MM.1S (cell line): Measurements from ENCODE around the gene MROH2A.

ENCODE experiments used
- EZH2 ChIP-seq: fragments of 300-600 bp; sonication (generic); optimal IDR thresholded peaks from 2 replicates; pipeline ENCODE3; 2017; ENCODE audit warnings: low read depth, mild to moderate bottlenecking, antibody characterized with exemption, low read length, mixed read lengths
- EZH2phosphoT487 ChIP-seq: fragments of 300-600 bp; sonication (generic); IDR thresholded peaks from 2 replicates; pipeline ENCODE4 v1.6.1; 2018; ENCODE audit warnings: antibody characterized with exemption, low read length
- TF ChIP-seq, protein P1 (sequence below): fragments of 300-600 bp; sonication (generic); IDR thresholded peaks from 2 replicates; pipeline ENCODE4 v1.5.1; 2016; ENCODE audit warnings: antibody characterized with exemption, low read length, mixed read lengths

DNA sequence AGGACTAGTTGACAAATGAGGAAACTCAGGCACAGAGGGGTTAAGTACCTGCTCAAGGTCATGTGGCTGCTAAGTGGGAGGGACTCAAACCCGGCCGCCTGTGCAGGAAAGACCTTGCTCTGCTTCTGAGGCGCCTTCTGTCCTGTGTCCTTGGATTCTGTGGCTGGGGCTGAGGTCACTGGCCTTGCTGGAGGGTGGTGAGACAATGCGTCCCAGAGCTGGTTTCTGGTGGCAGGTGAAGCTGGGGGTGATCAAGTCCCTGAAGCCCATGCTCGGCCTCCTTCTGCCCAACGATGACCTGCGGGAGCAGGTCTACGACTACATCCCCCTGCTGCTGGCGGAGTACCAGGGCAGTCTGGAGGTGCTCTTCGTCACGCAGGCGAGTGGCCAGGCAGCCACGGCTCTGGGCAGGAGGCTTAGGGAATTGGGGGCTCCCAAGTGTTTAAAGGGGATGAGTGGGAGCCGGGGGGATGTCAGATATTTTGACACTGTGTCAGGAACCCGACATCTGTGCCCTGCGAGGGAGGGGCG is 16.1 kb downstream of the MROH2A start:
- TF ChIP-seq, protein P1, sequence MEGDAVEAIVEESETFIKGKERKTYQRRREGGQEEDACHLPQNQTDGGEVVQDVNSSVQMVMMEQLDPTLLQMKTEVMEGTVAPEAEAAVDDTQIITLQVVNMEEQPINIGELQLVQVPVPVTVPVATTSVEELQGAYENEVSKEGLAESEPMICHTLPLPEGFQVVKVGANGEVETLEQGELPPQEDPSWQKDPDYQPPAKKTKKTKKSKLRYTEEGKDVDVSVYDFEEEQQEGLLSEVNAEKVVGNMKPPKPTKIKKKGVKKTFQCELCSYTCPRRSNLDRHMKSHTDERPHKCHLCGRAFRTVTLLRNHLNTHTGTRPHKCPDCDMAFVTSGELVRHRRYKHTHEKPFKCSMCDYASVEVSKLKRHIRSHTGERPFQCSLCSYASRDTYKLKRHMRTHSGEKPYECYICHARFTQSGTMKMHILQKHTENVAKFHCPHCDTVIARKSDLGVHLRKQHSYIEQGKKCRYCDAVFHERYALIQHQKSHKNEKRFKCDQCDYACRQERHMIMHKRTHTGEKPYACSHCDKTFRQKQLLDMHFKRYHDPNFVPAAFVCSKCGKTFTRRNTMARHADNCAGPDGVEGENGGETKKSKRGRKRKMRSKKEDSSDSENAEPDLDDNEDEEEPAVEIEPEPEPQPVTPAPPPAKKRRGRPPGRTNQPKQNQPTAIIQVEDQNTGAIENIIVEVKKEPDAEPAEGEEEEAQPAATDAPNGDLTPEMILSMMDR, result no peak
- TF ChIP-seq EZH2 (no peak), EZH2phosphoT487 (no peak)
